GM20431 (cell line): ENCODE measurements around the gene CTCF.
"Not testable (repeated sequence)": the region's sequence is repeated elsewhere in the genome, so short reads cannot be mapped to it uniquely, and the experiment has no call there.

Source experiments
- in situ Hi-C: fragments of 300-500 bp; cut with MseI, MboI; formaldehyde crosslinking; loops from one replicate; pipeline ENCODE4 v1.15.0; 2020; ENCODE audit warnings: low sequenced_read_pairs; ENCODE audit not compliant: unreplicated experiment

CTCF gene

GRCh38 chr16:67562526-67562917 is at the start of gene CTCF:
CTCF (plus strand) TSS chr16:67562526; CDS start chr16:67610833, 48,307 bp downstream.
- in situ Hi-C loops = no loop called here

- in situ Hi-C loops = not testable (repeated sequence)
These were observed 48.4 kb upstream of the CTCF start for GRCh38 chr16:67513892-67514291.

- in situ Hi-C loops = no loop called here
These were observed 47.9 kb upstream of the CTCF start for GRCh38 chr16:67514382-67514828.

- in situ Hi-C loops = no loop called here
These were observed 45.8 kb upstream of the CTCF start for GRCh38 chr16:67516296-67517154.

- in situ Hi-C loops = no loop called here
These were observed 45.2 kb upstream of the CTCF start for GRCh38 chr16:67517155-67517445.

- in situ Hi-C loops = no loop called here
These were observed 44.5 kb upstream of the CTCF start for GRCh38 chr16:67517661-67518423.

GRCh38 chr16:67518676-67519075 is 43.6 kb upstream of the CTCF start:
- in situ Hi-C loops = no loop called here

GRCh38 chr16:67519242-67519641 is 43.1 kb upstream of the CTCF start:
- in situ Hi-C loops = no loop called here

GRCh38 chr16:67521095-67521804 is 41.1 kb upstream of the CTCF start:
- in situ Hi-C loops = no loop called here

GRCh38 chr16:67525176-67525860 is 37.0 kb upstream of the CTCF start:
- in situ Hi-C loops = no loop called here

GRCh38 chr16:67526149-67526791 is 36.1 kb upstream of the CTCF start:
- in situ Hi-C loops = no loop called here

- in situ Hi-C loops = no loop called here
These were observed 34.0 kb upstream of the CTCF start, which contains the start of gene RIPOR1 for GRCh38 chr16:67528222-67528869. RIPOR1 (plus strand) TSS chr16:67528829; CDS start chr16:67538447, 9,618 bp downstream.

- in situ Hi-C loops = no loop called here
These were observed 33.3 kb upstream of the CTCF start for GRCh38 chr16:67528870-67529581.

- in situ Hi-C loops = no loop called here
These were observed 32.7 kb upstream of the CTCF start for GRCh38 chr16:67529582-67530012.

GRCh38 chr16:67530013-67530939 is 32.0 kb upstream of the CTCF start:
- in situ Hi-C loops = no loop called here

GRCh38 chr16:67531247-67531646 is 31.1 kb upstream of the CTCF start:
- in situ Hi-C loops = no loop called here

GRCh38 chr16:67533024-67533560 is 29.2 kb upstream of the CTCF start:
- in situ Hi-C loops = no loop called here
